ENCODE measurements around the gene C1RL.

DNA sequence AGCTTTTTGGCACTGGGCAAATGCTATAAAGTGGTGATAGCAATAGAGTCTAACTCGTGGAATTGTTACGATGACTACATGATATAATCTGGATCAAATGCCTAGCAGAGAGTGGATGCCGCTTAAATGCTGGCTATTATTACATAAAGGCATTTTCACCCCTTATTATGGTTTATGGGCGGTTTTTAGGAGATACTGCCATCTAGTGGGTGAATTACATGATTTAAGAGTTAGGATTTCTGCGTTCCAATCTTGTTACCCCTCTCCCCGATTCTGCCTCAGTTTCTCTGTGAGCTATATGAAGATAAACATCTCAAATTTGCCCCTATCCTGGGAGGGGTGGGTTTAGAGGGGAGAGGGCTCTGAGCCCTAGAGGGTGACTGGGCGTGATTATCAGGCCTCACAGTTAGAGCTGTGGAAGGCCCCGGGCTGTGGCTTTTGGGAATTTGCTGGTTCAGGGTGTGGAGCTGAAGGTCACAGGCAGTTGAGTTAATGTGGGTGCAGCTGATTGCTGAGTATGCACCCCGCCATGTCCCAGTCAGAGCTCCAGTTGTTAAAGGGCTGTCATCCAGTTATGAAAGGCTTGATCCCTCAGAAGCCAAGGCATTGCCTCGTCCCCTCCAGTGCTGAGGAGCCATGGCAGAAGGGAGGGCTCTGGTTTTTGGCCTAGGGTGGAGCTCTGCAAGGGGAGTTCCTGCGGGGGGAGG, 35.6 kb upstream of the C1RL start:
- TF ChIP-seq POLR2AphosphoS5 (IDR thresholded peaks at IDR 0.05), result no peak
- TF ChIP-seq, protein P1, sequence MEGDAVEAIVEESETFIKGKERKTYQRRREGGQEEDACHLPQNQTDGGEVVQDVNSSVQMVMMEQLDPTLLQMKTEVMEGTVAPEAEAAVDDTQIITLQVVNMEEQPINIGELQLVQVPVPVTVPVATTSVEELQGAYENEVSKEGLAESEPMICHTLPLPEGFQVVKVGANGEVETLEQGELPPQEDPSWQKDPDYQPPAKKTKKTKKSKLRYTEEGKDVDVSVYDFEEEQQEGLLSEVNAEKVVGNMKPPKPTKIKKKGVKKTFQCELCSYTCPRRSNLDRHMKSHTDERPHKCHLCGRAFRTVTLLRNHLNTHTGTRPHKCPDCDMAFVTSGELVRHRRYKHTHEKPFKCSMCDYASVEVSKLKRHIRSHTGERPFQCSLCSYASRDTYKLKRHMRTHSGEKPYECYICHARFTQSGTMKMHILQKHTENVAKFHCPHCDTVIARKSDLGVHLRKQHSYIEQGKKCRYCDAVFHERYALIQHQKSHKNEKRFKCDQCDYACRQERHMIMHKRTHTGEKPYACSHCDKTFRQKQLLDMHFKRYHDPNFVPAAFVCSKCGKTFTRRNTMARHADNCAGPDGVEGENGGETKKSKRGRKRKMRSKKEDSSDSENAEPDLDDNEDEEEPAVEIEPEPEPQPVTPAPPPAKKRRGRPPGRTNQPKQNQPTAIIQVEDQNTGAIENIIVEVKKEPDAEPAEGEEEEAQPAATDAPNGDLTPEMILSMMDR (IDR thresholded peaks at IDR 0.05), result peak; percentile 31 to 55 (median 50)
